Muscle of leg (tissue), 16 donors: Measurements from ENCODE around the gene GPRIN2. TPM values are rescaled to one million over a fixed set of nuclear protein-coding genes. Genes with fewer than 3 reads are reported as not detected.
"Not testable (repeated sequence)": the region's sequence is repeated elsewhere in the genome, so short reads cannot be mapped to it uniquely, and the experiment has no call there.

ENCODE experiments used
- DNase-seq: peaks from one replicate; pipeline ENCODE4 v3.0.0; 2013
- H3K27ac ChIP-seq: one replicate; pipeline ENCODE4 v1.5.1; 2013; ENCODE audit warnings: mild to moderate bottlenecking, low read length, control low read depth
- H3K27me3 ChIP-seq: one replicate; pipeline ENCODE4 v1.6.1; 2013; ENCODE audit warnings: low read length; ENCODE audit not compliant: control insufficient read depth, insufficient read depth
- H3K36me3 ChIP-seq: one replicate; pipeline ENCODE4 v1.6.1; 2013; ENCODE audit warnings: low read length; ENCODE audit not compliant: control insufficient read depth, insufficient read depth
- H3K4me1 ChIP-seq: one replicate; pipeline ENCODE4 v1.6.1; 2013; ENCODE audit warnings: low read length; ENCODE audit not compliant: control insufficient read depth, insufficient read depth
- H3K4me3 ChIP-seq: one replicate; pipeline ENCODE4 v1.5.1; 2013; ENCODE audit warnings: low read length, control low read depth
- H3K9me3 ChIP-seq: replicated peaks from 2 replicates; pipeline ENCODE4 v1.6.1; 2013; ENCODE audit warnings: low read depth, low read length; ENCODE audit not compliant: control insufficient read depth
- WGBS: methylation state at CpG from one replicate; pipeline ENCODE4 v1.1.5; 2013; ENCODE audit warnings: missing lambda C conversion rate; ENCODE audit not compliant: insufficient coverage; 5-methylcytosine and 5-hydroxymethylcytosine counted together
- long read RNA-seq, 11 donors: transcript quantifications; one replicate each; lab custom pipeline, GENCODE V29; 2026
- polyA plus RNA-seq, 8 donors: library from polyadenylated mRNA; unstranded; fragments of 120-200 nt; gene quantifications; one replicate each; pipeline versions ENCODE4 v1.2.1 to v1.2.3, GENCODE V29; 2013; ENCODE audit warnings: inconsistent platforms in 1 of 8, low replicate concordance in 1 of 8; ENCODE audit not compliant: insufficient read length in 8 of 8, insufficient read depth in 1 of 8
- total RNA-seq: library from RNA; stranded (reverse); fragments of 120-200 nt; gene quantifications from one replicate; pipeline ENCODE4 v1.2.4, GENCODE V29; 2013

The GPRIN2 gene
- total RNA-seq (0.13 TPM), polyA plus RNA-seq (under 1 TPM; 0.12 to 0.91 (median 0.34) TPM)
- long read RNA-seq, donor 1, result 0 reads
- long read RNA-seq, donor 2, result 0 reads
- long read RNA-seq, donor 3, result 0 reads
- long read RNA-seq, donor 4, result 0 reads
- long read RNA-seq, donor 5, result 0 reads
- long read RNA-seq, donor 6, result 0 reads
- long read RNA-seq, donor 7, result 0 reads
- long read RNA-seq, donor 8, result 0 reads
- long read RNA-seq, donor 9, result 0 reads
- long read RNA-seq, donor 10, result 0 reads
- long read RNA-seq, donor 11, result 0 reads

DNA sequence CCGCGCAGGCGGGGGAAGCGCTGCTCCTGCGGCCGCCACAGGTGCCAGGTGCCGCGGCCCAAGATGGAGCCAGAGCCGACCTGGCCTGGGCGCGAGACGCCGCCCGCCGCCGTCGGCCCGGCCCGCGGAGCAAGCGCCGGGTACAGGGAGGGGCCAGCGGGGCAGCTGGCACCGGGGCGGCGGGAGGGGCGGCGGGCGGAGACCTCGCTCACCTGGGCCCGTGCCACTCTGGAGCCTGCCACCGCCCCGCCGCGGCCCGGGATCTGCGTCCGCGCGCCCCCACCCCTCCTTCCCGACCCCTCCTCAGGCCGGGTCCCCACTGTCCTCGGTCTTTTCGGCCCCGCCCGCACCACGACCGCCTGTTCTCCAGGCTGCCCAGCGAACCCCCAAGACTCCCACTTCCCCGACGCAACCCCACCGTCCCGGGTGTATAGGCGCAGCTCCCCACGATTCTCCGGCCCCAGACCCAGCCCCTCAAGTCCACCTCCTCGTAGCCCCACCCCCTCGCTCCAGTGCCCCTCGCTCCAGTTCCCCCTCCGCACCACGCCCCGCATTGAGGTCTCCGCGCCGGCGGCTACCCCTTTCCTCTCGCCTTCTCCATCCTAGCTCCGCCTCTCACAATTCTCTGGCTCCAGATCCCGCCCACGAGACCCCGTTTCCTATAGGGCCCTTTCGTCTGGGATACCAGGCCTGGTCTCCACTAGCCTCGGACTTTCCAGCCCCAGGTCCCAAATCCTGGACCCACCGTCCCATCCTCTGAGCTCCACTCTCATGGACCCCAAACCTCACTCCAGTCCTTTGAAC is at the start of gene GPRIN2:
Gene GPRIN2, minus strand, starts transcription at position 144 of the 804 bp plus-strand sequence. CDS start 5,922 bp downstream, outside the sequence.
- 2% methylated on average over 72 of the region's 74 CpGs for WGBS
- peak within 1 kb of the TSS; percentile 36 for H3K4me3 ChIP-seq
- no peaks in the 10 kb centered on the region for H3K9me3 ChIP-seq
- peaks cover 70% of the 10 kb centered on the region for H3K27me3 ChIP-seq
- DNase-seq, result no peak
- no peak within 1 kb of the TSS for H3K27ac ChIP-seq
- peaks cover 35% of the 10 kb centered on the region for H3K4me1 ChIP-seq
- H3K36me3 ChIP-seq, result no peaks in the 10 kb centered on the region

DNA sequence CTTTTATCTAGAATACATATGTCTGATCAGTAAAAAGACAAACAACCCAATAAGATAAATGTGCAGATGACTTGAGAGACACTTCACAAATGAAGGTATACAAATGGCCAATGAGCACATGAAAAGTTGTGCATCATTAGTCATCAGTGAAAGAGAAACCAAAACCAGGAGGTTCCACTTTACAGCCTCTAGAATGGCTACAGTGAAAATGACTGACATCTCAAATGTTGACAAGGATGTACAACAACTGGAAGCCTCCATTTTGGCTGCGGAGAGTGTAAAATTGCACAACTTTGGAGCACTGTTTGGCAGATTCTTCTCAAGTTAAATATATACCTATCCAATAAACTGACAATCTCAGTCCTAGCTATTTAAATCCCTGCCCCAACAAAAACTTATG is 44.1 kb upstream of the GPRIN2 start:
- not testable (repeated sequence) for H3K27me3 ChIP-seq, H3K36me3 ChIP-seq, H3K4me1 ChIP-seq, H3K27ac ChIP-seq, H3K4me3 ChIP-seq, H3K9me3 ChIP-seq, DNase-seq
- no CpG with 5 or more reads among the region's 1 CpG for WGBS

DNA sequence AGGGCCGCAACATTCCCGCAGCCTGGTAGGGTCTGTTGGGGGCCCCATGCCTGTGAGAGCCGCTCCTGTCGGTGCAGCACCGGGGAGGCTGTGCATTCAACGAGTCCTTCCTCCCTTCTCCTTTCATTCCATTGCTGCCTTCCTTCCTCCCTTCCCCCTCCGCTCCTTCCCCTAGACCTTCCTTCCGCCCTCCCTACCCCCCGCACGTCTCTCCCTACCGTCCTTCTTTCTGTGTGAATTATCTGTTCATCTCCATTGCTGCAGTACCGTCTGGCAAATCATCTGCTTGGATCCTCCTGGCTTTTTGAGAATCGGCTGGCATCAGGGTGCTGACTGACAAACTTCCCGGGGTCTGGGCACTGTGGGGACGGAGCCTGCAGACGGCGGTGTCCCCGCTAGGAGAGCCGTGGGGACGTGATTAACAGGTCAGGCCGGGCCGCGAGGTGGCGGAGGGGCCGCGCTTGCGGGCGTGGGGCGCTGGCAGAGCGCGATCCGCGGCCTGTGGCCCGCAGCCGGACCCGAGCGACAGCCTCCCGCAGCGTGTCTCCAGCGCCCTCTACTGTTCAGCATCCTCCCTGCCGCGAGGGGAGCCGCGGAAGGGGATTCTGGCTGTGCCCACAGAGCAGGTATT is 41.3 kb upstream of the GPRIN2 start:
- H3K36me3 ChIP-seq, H3K27me3 ChIP-seq, H3K4me1 ChIP-seq, H3K27ac ChIP-seq, DNase-seq, H3K9me3 ChIP-seq: not testable (repeated sequence)
- H3K4me3 ChIP-seq, result peak overlapping the region; percentile 5
- no CpG with 5 or more reads among the region's 44 CpGs for WGBS

DNA sequence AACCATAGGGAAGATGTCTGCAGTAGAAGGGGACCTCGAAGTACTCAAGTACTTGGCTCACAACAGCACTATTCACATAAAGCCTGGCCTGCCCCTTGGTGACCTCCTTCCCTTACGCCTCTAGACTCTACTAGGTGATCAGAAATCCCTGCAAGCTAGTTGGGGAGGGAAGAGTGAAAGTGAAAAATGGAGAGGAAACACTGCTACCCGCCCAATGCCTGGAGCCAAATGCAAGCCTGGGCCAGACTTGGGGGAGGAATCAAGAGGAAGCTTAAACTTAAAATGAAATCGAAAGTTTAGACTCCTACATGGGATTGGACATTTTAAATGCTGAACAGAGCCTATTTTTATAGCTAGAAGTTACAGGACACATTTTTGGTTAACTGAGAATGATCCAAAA is 40.1 kb upstream of the GPRIN2 start:
- not testable (repeated sequence) for H3K27ac ChIP-seq, H3K4me3 ChIP-seq, H3K27me3 ChIP-seq, H3K9me3 ChIP-seq, H3K36me3 ChIP-seq, H3K4me1 ChIP-seq
- DNase-seq, result peak; percentile 48
- WGBS, result no CpG with 5 or more reads among the region's 4 CpGs

DNA sequence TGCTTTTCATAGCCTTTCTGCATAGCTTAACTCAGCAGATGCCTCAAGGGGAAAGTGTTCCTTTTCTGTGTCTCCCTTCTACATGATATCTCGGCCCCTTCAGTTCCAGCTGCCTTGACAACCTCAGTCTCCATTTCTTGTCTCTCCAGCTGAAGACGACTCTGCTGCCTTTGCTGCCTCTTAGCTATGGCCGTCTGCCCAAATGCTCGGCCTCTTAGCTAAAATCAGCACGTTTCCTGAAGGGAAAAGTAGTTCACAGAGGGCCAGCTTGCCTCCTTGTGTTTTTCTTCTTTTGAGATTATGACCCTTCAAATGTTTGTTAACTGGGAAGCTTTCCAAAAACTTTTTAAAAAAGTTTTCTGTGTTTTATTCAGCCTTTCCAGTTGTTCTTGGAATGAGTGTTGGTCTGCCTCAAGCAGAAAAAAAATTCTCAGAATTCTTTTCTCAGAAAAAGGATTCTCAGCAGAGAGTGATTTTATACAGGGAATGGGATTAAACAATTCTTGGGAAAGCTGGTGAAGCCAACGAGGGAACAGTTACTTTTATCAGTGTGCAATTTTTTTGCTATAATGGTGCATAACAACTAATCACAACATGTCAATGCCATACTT is 38.1 kb upstream of the GPRIN2 start:
- not testable (repeated sequence) for H3K4me3 ChIP-seq, H3K27ac ChIP-seq, H3K9me3 ChIP-seq, H3K27me3 ChIP-seq, H3K36me3 ChIP-seq, H3K4me1 ChIP-seq, DNase-seq
- WGBS, result no CpG with 5 or more reads among the region's 6 CpGs

DNA sequence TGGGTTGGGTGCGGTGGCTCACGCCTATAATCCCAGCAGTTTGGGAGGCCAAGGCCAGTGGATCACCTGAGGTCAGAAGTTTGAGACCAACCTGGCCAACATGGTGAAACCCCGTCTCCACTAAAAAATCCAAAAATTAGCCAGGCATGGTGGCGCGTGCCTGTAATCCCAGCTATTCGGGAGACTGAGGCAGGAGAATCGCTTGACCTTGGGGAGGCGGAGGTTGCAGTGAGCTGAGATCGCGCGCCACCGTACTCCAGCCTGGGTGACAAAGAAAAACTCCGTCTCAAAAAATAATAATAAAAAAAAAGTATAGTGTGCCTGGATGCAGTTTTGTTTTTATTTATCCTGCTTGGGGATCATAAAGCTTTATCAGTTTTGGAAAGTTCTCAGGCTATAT is 36.8 kb upstream of the GPRIN2 start:
- no CpG with 5 or more reads among the region's 13 CpGs for WGBS
- H3K4me1 ChIP-seq, H3K27ac ChIP-seq, H3K27me3 ChIP-seq, DNase-seq, H3K36me3 ChIP-seq, H3K4me3 ChIP-seq, H3K9me3 ChIP-seq: not testable (repeated sequence)

DNA sequence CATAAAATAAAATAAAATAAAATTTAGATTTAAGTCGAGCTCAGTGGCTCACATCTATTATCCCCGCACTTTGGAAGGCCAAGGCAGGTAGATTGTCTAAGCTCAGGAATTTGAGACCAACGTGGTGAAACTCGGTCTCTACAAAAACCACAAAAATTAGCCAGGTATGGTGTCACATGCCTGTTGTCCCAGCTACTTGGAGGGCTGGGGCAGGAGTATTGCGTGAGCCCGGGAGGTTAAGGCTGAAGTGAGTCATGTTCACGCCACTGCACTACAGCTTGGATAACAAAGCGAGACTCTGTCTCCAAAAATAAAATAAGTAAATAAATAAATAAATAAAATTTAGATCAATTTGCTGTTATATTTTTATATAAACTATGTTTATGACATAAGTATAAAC is 34.6 kb upstream of the GPRIN2 start:
- H3K4me3 ChIP-seq, H3K27me3 ChIP-seq, H3K4me1 ChIP-seq, DNase-seq, H3K36me3 ChIP-seq, H3K9me3 ChIP-seq, H3K27ac ChIP-seq: not testable (repeated sequence)
- no CpG with 5 or more reads among the region's 8 CpGs for WGBS

DNA sequence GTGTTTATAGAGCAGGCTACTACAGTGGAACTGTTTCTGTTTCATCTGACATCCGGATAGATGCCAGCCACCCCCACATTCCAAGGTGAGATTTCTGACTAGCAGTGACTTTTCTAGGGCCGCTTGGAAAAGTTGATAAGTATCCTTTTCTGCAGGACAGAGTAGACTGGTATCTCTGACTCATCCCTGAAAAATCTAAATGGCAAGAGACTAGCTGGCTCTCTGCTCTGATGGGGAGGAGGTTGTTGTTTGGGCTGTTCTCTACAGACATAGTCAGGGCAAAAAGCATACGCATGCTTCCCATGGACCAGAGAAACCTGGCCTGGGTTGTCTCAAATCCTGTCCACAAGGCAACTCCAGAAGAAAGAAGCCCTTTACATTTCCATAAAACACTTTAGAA is 33.1 kb upstream of the GPRIN2 start:
- not testable (repeated sequence) for DNase-seq, H3K9me3 ChIP-seq, H3K27me3 ChIP-seq, H3K4me1 ChIP-seq, H3K27ac ChIP-seq, H3K36me3 ChIP-seq, H3K4me3 ChIP-seq
- no CpG with 5 or more reads among the region's 3 CpGs for WGBS

DNA sequence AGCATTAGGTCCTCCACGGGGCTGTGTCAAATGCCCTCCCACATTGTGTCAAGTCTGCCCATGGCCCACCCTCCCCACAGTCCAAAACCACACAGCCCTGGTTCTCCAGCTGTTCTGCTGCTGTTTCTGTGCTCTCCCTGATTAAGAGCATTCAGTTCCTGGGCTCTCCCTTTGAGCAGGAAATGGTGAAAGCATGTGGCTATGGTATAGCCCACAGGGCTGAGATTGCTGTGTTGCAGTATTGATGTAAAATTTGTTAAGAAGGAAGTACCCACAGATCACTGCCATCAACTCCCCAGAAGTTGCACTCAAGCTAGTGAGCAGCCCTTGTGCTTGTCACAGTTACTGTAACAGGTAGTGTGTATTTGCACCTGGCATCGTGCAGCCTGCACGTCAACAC is 31.8 kb upstream of the GPRIN2 start:
- H3K27ac ChIP-seq, H3K4me3 ChIP-seq, H3K27me3 ChIP-seq, DNase-seq, H3K9me3 ChIP-seq, H3K36me3 ChIP-seq, H3K4me1 ChIP-seq: not testable (repeated sequence)
- no CpG with 5 or more reads among the region's 3 CpGs for WGBS

DNA sequence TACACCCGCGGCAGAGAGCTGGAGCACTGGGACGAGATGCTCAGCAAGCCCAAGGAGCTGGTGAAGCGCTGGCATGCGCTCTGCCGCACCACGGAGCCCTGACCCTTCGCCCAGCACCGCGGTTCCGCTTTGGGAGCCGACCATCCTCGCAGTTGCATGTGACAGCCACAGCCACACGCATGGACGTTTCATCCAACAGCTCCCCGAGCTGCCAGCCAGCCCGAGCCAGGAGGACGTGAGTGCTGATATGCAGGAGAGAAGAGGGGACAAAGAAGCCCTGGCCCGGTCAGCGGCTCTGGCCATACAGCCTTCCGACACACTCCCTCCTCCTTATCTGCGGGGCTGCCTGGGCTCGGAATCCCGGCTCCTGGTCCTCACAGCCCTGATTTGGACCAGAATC is 31.1 kb upstream of the GPRIN2 start:
- H3K27ac ChIP-seq, H3K27me3 ChIP-seq, H3K4me3 ChIP-seq, DNase-seq, H3K4me1 ChIP-seq, H3K36me3 ChIP-seq, H3K9me3 ChIP-seq: not testable (repeated sequence)
- WGBS, result no CpG with 5 or more reads among the region's 24 CpGs
